ENCODE data around the gene NDC1.

DNA sequence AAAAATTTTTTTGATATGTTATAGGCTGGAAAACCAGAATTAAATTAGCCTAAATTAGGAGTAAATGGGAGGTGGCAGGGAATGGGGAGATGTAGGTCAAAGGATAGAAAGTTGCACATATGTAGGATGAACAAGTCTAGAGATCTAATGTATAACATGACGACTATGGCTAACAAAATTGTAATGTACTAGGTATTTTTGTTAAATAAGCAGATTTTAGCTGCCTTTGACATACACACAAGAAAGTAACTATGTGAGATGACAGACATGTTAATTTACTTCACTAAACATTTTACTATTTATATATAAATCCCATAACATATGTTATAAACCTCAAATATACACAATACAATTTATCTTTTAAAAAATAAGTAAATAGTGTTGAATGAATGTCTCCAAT is 68.9 kb downstream of the NDC1 start:
- TF ChIP-seq, protein P1, sequence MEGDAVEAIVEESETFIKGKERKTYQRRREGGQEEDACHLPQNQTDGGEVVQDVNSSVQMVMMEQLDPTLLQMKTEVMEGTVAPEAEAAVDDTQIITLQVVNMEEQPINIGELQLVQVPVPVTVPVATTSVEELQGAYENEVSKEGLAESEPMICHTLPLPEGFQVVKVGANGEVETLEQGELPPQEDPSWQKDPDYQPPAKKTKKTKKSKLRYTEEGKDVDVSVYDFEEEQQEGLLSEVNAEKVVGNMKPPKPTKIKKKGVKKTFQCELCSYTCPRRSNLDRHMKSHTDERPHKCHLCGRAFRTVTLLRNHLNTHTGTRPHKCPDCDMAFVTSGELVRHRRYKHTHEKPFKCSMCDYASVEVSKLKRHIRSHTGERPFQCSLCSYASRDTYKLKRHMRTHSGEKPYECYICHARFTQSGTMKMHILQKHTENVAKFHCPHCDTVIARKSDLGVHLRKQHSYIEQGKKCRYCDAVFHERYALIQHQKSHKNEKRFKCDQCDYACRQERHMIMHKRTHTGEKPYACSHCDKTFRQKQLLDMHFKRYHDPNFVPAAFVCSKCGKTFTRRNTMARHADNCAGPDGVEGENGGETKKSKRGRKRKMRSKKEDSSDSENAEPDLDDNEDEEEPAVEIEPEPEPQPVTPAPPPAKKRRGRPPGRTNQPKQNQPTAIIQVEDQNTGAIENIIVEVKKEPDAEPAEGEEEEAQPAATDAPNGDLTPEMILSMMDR (IDR thresholded peaks at IDR 0.05), result no peak
- TF ChIP-seq POLR2A (IDR thresholded peaks at IDR 0.05), result no peak
